CD4-positive, alpha-beta T cell treated with Interleukin-4 for 4 hours (primary cell): ENCODE results near the gene WDFY4.

Source experiments
- DNase-seq: peaks from one replicate; pipeline ENCODE4 v3.0.0-alpha.2; 2020

Gene WDFY4

DNA sequence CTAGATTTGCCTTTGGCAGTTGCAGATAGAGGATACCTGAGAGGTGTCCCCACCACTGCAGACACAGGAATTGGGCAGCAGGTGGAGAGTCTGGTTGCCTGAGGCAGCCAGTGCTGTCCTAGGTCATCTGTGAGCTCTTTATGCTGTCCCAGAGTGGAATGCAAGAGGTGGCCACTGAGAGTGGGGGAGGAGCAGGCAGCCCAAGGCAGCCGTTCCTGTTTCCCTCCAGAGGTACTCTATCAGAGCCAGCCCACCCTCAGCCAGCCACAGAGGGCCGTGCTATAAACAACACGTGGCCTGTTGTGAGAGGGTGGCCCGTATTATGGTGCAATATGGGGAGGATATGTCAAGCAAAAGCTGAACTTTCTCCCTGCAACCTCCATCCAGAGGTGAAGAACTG, 246.5 kb downstream of the WDFY4 start:
- no peak for DNase-seq

GRCh38 chr10:48932831-48933664, 248.4 kb downstream of the WDFY4 start:
- DNase-seq, result no peak

- no peak for DNase-seq
These were observed 250.2 kb downstream of the WDFY4 start for GRCh38 chr10:48934672-48935501.

- no peak for DNase-seq
These were observed 250.9 kb downstream of the WDFY4 start for GRCh38 chr10:48935577-48935976.

- DNase-seq, result no peak
These were observed 253.1 kb downstream of the WDFY4 start for GRCh38 chr10:48937796-48938195.

DNA sequence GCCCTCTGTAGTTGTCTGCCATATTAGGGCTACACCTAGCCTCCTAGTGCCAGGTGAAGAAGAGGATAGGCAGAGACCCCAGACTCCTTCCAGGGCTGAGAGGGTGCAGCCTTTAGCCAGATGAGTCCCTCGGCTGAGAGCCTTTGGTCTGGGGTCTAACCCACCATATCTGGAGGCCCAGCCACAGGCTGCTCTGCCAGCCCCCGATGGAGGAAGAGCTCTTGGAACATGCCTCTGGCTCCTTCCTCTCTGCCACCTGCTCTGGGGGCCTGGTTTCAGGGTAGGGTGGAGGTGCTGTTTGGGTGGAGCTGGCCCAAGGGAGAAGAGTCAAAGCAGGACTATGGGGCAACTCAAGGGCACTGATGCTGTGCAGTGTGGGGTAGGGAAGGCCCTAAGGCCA, 253.6 kb downstream of the WDFY4 start:
- no peak for DNase-seq

GRCh38 chr10:48938990-48939536, 254.4 kb downstream of the WDFY4 start:
- no peak for DNase-seq

DNA sequence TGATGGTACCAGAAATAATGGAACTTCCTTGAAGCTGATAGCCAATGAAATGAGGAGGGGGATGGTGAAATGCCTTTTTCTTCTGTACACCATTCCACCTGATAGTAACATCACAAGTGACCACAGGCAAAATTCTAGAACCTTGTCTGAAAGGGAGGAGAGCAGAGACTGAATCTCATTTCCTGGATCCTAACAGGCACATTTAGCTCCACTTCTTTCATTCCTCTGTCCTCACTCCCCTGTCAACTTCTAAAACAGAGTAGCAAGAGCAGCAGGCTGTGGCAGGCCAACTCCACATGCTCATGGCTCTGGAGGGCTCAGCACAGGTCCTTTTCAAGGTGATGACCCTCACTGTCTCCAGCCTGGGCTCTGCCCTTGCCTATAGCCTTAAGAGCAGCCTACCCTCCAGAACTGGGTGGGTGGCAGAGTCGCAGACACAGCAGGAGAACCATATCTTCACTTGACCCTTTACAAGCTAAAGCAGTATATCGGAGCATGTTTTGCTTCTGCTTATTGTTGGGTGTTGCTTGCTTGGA, 255.2 kb downstream of the WDFY4 start, which contains the start of gene LRRC18:
TSS of gene LRRC18 (minus strand) at position 51 of the 536 bp plus-strand sequence. CDS start 25,685 bp downstream, outside the sequence.
- DNase-seq, result no peak

DNA sequence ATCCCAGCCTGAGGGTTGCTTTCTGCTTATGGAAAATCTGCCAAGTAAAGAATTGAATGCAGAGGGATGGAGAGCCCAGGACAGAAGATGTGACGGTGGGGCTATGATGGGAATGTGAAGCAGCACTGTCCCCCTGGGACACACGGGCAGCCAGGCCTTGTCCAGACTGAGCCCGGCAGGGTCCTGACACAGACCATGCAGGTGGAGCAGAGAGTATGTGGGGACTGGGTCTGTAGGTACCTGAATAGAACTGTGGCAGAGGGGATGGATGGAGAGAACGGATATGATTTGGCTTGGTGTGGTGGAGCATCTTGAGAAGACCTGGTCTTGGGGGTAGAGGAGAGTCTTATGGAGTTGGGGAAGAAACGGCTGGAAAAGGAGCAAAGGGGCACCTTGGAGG, 255.7 kb downstream of the WDFY4 start:
- no peak for DNase-seq

- DNase-seq, result no peak
These were observed 256.3 kb downstream of the WDFY4 start for GRCh38 chr10:48940958-48941357.

GRCh38 chr10:48941427-48942075, 256.9 kb downstream of the WDFY4 start:
- DNase-seq, result no peak

- DNase-seq, result no peak
These were observed 258.4 kb downstream of the WDFY4 start for GRCh38 chr10:48943096-48943495.

DNA sequence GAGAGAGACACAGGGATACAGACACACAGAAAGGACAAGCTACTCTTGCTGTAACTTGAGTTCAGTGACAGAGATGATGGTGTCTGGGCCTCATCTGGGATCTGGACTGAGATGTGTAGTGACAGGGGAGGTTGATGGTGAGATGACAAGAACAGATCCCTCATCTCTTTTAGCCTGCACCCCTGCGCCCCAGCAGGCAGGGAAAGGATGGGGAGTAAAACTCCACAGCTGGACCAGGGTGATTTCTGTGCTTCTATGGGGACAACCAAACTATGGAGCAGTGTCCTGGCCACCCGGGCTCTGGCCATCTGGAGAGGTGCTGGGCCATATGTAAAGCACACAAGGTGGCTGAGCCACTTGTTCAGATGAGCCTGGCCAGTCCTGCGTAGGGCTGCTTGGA, 259.5 kb downstream of the WDFY4 start:
- DNase-seq, result no peak

DNA sequence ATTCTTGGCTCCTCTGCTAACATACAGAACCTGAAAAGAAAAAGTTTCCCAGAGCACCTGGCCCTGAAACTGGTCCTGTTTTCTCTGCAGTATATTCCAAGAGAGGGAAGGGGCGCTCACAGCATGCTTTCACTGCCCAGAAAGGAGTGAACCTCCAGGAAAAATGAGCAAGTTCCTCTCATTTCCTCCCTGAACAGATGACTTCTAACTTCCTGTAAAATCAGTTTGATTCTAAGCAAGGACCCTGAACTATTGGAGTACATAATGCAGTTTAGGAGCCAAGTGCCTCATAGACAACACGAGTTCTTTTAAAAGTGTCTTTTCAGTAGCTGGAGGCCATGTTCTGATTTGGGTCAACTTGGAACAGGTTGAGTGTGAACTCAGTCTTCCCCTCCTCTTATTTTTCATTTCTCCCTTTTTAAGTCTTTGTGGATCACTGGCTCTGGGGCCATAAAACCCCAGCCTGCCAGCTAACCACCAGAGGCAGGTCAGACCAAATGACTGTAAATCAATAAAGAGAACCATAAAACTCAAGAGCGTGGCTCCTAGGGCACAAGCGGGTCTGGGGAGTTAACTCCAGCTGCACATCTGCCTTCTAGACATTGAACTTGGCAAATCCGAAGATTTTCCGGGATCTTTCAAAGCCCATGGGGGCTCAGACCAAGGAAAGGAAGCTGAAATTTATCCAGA, 260.9 kb downstream of the WDFY4 start:
- no peak for DNase-seq

GRCh38 chr10:48946332-48946731, 261.7 kb downstream of the WDFY4 start:
- no peak for DNase-seq

DNA sequence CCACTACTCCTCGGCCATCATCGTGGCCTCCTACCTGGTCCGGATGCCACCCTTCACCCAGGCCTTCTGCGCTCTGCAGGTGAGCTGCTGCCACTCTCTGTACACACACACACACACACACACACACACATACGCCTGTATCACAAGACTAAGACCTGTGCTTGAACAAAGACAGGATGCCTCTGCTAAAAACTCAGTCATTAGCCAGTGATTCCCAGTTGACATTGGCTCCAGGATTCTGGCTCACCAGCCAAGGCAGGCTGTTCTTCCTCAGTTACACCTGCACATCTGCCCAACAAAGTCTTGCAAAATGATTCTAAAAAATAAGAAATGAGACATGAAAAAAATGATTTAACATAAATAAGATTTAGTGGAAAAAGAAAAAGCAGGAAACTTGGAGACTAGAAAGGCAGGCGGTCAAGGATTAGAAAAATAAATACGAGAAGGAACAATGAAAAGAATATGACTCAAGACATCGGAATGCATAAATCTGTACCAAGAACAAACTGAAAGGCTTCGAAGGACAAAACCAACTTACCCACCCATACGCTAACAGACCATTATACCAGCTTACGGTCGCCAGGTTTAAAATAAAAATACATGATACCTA, 262.3 kb downstream of the WDFY4 start:
- no peak for DNase-seq

GRCh38 chr10:48947690-48948469, 263.2 kb downstream of the WDFY4 start:
- DNase-seq, result no peak

- no peak for DNase-seq
These were observed 263.9 kb downstream of the WDFY4 start for GRCh38 chr10:48948470-48949037.

DNA sequence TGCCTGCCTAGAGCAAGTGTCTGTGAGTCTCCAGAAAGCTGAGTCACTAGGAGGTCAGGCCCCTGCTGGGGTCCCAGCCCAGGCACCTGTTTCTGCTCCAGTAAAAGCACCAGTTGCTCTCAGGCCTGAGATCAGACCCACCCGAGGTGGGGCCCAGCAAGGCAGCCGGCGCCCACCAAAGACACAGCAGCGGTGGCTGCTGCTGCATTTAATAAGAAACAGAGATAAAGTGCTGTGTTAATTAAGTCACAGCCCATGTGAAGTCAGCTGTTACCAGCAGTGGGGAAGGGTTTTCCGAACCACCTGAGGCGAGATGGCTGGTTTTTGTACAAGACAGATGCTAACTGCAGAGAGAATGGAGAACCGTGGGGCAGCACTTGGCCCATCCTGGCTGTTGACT, 267.0 kb downstream of the WDFY4 start:
- DNase-seq, result no peak

GRCh38 chr10:48957361-48958151, 272.9 kb downstream of the WDFY4 start:
- no peak for DNase-seq
